CD4-positive, alpha-beta T cell treated with Interleukin-12 subunit alpha and Interleukin-12 subunit beta, for 1 hour (primary cell): ENCODE measurements around the gene SKIDA1.
"Not testable (repeated sequence)": the region's sequence is repeated elsewhere in the genome, so short reads cannot be mapped to it uniquely, and the experiment has no call there.

ENCODE experiments used
- DNase-seq: peaks from one replicate; pipeline ENCODE4 v3.0.0-alpha.2; 2020

The SKIDA1 gene

DNA sequence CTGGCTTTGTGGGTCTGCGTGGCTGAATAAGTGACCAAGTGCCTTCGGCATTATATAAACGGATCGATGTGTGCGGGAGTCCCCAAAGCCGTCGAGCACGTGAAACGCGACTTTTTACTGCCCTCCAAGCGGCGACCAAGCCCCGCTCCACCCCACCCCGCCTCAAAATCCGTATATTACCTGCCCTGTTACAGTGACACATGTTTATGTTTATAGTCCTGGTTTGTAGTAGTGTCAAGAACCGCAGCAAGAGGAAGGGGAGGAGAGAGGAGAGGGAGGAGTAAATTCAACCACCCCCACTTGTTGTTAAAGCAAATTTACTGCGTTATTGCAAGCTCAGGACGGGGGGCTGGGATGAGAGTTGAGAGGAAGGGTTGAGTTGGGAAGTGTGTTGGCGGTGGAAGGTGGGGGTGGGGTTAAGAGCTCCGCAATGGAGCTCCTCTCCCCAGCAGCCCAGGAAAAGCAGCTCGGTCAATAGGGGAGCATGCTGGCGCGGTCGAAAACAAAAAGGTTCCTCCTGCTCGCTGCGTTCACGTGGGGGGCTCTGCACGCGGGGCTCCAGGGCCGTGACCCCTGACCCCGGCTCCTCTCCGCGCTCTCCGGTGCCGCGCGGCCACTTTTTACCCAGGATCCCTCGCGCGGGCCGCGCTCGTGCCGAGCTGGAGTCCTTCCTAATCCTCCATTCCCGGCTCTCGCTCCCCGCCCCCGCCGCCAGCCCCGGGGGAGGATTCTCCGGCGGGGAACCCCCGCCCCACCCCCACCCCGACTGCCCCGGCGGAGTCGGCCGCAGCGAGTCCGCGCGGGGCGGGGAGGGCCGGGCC is at the start of gene SKIDA1:
Gene SKIDA1, minus strand, starts transcription at position 316 of the 821 bp plus-strand sequence. CDS start 7,860 bp downstream, outside the sequence.
- peak; percentile 62 for DNase-seq

DNA sequence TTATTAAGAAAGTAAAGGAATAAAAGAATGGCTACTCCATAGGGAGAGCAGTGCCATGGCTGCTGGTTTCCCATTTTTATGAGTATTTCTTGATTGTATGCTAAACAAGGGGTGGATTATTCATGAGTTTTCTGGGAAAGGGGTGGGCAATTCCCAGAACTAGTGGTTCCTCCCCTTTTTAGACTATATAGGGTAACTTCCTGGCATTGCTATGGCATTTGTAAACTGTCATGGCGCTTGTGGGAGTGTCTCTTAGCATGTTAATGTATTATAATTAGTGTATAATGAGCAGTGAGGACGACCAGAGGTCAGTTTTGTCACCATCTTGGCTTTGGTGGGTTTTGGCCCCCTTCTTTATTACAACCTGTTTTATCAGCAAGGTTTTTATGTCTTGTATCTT is 49.0 kb upstream of the SKIDA1 start:
- not testable (repeated sequence) for DNase-seq

- DNase-seq: no peak
Measured at GRCh38 chr10:21572578-21572977, 47.1 kb upstream of the SKIDA1 start.

GRCh38 chr10:21570761-21571521 is 45.5 kb upstream of the SKIDA1 start:
- DNase-seq: no peak

GRCh38 chr10:21558984-21559383 is 33.5 kb upstream of the SKIDA1 start:
- DNase-seq: not testable (repeated sequence)

DNA sequence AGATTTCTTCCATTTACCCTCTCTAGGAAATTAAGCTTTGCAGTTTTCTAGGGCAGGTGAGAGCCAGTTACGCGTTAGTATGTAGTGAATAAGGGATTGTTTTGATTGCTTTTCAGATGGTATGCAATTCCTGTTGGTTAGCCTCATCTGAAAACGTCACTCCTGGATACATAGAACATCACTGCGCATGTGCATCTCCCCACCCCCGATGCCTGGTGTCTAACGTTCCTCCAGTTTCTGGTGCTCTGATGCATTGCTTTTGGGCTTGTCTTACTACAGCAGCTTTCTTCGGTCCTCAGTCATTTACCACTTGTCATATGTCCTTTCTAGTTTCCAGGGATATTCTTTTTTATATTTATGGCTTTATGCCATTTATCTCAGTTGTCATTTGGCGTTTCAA is 31.0 kb upstream of the SKIDA1 start:
- no peak for DNase-seq

DNA sequence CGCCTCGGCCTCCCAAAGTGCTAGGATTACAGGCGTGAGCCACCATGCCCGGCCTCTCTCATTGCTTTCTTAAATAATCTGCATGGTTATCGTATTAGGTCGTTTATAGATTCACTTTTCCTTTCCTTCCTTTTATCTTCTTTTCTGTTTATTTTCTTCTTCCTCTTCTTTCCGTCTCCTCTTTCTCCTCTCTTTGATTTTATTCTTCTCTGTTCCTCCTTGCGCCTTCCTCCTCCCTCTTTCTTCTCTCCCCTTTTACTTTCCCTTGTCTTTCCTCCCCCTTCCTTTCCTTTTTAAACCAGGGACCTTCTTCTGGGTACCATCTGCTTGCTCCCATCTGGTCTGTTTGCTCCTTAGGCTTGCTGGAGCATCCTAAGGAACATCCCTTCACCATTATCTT is 27.2 kb upstream of the SKIDA1 start:
- no peak for DNase-seq

GRCh38 chr10:21547246-21547645 is 21.8 kb upstream of the SKIDA1 start:
- DNase-seq: no peak

DNA sequence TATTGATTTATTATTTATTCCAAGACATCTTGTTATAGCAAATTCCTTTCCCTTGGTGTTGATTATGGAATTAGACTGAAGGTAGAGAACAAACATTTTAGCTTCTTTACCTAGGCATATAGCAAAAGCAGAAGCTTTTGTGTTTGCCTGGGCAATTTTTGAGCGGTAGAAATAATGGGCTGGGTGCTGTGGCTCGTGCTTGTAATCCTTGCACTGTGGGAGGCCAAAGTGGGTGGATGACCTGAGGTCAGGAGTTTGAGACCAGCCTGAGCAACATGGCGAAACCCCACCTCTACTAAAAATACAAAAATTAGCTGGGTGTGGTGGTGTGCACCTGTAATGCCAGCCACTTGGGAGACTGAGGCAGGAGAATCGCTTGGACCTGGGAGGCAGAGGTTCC is 15.2 kb upstream of the SKIDA1 start:
- not testable (repeated sequence) for DNase-seq

DNA sequence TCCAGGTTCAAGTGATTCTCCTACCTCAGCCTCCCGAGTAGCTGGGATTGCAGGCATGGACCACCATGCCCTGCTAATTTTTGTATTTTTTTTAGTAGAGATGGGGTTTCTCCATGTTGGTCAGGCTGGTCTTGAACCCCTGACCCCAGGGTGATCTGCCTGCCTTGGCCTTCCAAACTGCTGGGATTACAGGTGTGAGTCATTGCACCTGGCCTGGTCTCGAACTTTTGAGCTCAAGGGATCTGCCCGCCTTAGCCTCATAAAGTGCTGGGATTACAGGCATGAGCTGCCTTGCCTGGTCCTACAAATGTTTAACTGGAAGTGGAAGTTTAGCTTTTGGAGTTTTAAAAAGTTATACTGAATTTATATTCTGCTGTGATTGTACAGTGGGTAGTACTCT is 11.4 kb upstream of the SKIDA1 start:
- no peak for DNase-seq

DNA sequence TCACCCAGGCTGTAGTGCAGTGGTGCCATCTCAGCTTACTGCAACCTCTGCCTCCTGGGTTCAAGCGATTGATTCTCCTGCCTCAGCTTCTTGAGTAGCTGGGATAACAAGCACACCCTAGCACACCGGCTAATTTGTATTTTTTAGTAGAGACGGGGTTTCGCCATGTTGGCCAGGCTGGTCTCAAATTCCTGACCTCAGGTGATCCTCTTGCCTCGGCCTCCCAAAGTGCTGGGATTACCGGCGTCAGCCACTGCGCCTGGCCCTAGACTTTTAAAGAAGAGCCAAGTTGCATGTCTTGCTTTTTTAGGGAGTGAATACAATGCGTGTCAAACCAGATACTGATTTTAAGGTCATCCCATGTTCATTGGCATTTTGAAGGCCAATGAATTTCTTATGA is 10.5 kb upstream of the SKIDA1 start:
- not testable (repeated sequence) for DNase-seq

GRCh38 chr10:21535494-21535965 is 10.0 kb upstream of the SKIDA1 start:
- DNase-seq: no peak

DNA sequence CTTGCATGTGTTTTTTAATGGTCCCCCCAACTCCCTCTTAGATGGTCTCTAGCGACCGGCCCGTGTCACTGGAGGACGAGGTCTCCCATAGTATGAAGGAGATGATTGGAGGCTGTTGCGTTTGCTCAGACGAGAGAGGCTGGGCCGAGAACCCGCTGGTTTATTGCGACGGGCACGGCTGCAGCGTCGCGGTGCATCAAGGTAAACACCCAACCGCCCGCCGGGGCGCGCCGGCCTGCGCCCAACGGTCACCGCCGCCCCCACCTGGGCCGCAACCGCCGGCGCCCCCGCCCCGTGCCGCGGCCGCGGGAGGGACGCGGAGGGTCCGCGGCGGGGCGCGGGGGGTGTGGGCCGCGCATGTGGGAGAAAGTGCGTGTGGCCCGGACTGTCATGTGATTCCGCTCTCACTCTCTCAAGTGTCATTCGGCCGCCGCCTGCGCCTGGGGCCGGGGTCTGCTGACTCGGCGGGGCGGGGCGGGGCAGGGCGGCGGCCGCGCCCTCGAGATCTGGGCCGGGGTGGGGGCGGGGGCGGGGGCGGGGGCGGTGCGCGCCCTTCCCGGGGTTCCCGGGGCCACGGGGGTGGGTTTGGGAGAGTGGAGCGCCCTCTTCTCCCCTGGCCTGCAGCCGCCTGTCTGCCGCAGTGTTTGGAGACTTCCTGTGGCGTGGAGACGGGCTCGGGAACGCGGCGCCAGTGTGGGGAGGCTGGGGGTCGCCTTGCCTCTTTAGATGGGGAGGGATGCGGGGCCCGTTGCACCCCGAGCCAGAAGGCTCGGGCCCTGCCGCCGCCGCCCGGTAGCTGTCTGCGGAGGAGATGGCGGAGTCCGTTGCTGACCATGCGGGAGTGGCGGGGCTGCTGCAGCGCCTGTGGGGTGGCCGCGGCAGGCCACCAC is 9.4 kb upstream of the SKIDA1 start:
- DNase-seq: peak; percentile 47

DNA sequence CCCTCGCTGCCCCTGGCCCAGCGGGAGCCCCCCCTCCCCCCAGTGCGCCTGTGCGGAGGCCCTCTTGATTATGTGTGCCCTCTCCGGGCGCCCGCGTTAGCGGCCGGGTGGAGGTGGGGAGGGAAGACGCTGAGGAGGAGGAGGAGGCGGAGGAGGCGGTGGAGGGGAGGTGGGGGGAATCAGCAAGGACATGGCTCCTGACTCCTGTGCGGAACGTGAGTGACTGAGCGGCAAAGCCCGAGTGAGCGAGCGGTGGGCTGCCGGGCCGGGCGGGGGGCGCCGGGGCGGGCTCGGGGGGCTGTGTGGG is 8.8 kb upstream of the SKIDA1 start:
- DNase-seq: no peak

DNA sequence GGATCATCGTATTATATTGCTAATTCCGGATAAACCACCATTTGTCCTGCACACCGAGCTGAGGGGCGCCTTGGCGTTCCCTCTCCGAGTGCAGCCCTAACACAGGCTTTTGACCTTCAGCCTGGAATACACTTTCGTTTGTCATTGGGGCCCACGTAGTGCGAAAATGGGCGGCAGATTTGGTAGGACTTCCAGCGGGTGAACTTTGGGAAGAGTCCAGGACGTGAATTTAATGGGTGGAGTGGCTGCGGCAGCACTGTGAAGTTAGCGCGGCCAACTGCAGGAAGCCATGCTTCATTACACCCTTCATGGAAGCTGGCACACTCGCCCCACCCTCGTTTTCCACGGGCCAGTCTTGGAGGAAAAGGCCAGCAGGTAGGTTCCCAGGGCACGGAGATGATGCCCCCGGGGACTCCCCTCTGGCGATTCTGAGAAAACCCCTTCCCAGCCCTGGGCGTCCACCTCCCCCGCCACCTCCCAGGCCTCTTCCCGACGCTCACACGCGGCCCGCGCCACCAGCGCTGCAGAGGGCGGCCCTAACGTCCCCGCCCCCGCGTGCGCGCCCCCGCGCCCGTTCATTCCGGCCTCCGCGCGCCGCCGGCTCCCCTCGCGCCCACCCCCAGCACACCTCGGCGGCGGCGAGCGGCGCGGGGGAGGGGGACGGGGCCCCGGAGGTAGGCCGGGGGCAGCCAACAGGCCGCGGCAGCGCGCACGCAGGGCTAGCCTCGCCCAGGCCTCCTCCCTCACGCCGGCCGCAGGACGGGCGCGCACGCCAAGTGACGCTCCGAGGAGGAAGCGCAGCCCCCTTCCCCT is 8.2 kb upstream of the SKIDA1 start, which contains the start of gene MLLT10:
Gene MLLT10, plus strand, starts transcription at position 766 of the 813 bp plus-strand sequence. CDS start 413 bp downstream, outside the sequence.
- peak; percentile 94 for DNase-seq

- no peak for DNase-seq
Measured at GRCh38 chr10:21532694-21533466, 7.4 kb upstream of the SKIDA1 start.

DNA sequence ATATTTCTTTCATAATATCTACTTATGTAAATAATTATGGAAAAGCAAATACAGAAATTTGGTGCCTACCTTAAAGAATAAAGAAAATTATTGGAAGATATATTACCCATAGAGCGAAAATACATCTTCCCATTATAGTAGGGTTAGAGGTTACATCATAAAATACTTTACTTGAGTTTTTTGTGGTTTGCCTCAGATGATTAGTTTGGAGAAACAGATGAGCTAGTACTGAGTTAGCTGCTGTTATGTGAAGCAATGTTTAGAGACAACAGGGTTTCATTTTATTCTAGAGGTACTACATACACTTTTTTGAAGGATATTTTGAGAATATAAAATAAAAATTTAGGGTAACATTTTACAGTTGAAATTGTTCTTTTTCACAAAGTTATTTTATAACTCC is 5.7 kb upstream of the SKIDA1 start:
- DNase-seq: no peak

GRCh38 chr10:21530641-21531040 is 5.2 kb upstream of the SKIDA1 start:
- no peak for DNase-seq

GRCh38 chr10:21530168-21530567 is 4.7 kb upstream of the SKIDA1 start:
- DNase-seq: no peak

- no peak for DNase-seq
Measured at GRCh38 chr10:21529032-21529910, 3.8 kb upstream of the SKIDA1 start.
